Skeletal muscle satellite cell (primary cell): ENCODE data around the gene GTPBP6.

Experiments used
- H3K27me3 ChIP-seq: 2 replicates; pipeline ENCODE4 v1.7.0; 2013; ENCODE audit warnings: low read length; ENCODE audit not compliant: control insufficient read depth, insufficient read depth
- H3K36me3 ChIP-seq: 2 replicates; pipeline ENCODE4 v1.7.0; 2013; ENCODE audit warnings: mild to moderate bottlenecking, control low read depth, low read length; ENCODE audit not compliant: insufficient read depth
- H3K4me1 ChIP-seq: 2 replicates; pipeline ENCODE4 v1.7.0; 2013; ENCODE audit warnings: low read length; ENCODE audit not compliant: control insufficient read depth, insufficient read depth
- H3K4me2 ChIP-seq: 2 replicates; pipeline ENCODE4 v1.7.0; 2013; ENCODE audit warnings: mild to moderate bottlenecking, low read length
- H3K4me3 ChIP-seq: 2 replicates; pipeline ENCODE4 v1.7.0; 2013; ENCODE audit warnings: low read length
- H3K9ac ChIP-seq: 2 replicates; pipeline ENCODE4 v1.7.0; 2013; ENCODE audit warnings: mild to moderate bottlenecking, low read depth, low read length, moderate library complexity
- H3K9me3 ChIP-seq: replicated peaks from 2 replicates; pipeline ENCODE4 v1.7.0; 2013; ENCODE audit warnings: mild to moderate bottlenecking, control low read depth, low read length

The GTPBP6 gene

DNA sequence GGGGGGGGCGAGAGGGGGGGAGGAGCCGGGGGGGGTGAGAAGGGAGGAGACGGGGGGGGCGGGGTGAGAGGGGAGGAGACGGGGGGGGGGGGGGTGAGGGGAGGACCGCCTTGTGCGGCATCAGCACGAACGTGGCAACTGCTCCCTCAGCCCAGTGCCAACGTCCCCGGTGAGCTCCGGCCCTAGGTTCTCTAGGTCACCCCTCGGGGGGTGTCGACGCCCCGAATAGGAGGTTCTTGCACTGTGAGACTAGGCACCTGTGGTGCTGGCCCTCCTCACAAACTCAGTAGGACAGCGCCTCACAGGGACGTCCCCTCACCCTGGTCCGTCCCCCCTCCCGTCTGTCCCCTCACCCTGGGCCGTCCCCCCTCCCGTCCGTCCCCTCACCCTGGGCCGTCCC is 21.5 kb upstream of the GTPBP6 start:
- Histone ChIP-seq H3K9me3 (no peaks in the 10 kb centered on the region), H3K27me3 (no peaks in the 10 kb centered on the region), H3K4me2 (no peak overlapping the region), H3K9ac (no peak overlapping the region), H3K4me3 (no peak overlapping the region), H3K4me1 (no peaks in the 10 kb centered on the region), H3K36me3 (peaks cover 9% of the 10 kb centered on the region)

GRCh38 chrX:338836-339400 is 20.3 kb upstream of the GTPBP6 start:
- H3K4me2 ChIP-seq, result no peak overlapping the region
- H3K4me3 ChIP-seq, result no peak overlapping the region
- H3K9ac ChIP-seq, result no peak overlapping the region
- H3K9me3 ChIP-seq, result no peaks in the 10 kb centered on the region
- peaks cover 9% of the 10 kb centered on the region for H3K36me3 ChIP-seq
- no peaks in the 10 kb centered on the region for H3K4me1 ChIP-seq
- H3K27me3 ChIP-seq, result no peaks in the 10 kb centered on the region

DNA sequence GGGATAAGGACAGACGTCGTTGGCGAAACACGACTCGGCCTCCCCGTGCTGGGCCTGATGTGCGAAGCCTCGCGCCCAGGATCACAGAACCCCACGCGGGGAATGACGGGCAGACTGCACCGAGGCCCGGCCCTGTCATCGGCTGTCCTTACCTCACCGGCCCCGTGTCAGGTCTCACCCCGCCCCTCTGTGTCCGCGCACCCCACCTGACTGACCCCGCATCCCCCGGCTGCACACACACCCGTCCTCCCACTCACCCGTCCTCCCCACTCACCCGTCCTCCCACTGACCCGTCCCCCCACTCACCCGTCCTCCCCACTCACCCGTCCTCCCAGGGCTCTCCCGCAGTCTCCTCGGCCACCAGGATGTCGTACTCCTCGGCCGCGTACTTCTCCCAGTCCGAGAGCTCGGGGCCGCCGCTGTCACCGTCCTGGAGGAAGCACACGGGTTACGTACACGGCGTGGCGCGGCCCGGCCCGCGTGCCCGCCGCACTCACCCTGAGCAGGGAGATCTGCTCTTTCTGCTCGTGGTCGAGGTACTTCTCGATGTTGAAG is 19.8 kb upstream of the GTPBP6 start:
- Histone ChIP-seq H3K36me3 (peaks cover 9% of the 10 kb centered on the region), H3K4me3 (no peak overlapping the region), H3K4me1 (no peaks in the 10 kb centered on the region), H3K9ac (no peak overlapping the region), H3K27me3 (no peaks in the 10 kb centered on the region), H3K4me2 (no peak overlapping the region), H3K9me3 (no peaks in the 10 kb centered on the region)

GRCh38 chrX:337331-337831 is 18.8 kb upstream of the GTPBP6 start:
- Histone ChIP-seq H3K4me2 (no peak overlapping the region), H3K4me1 (no peaks in the 10 kb centered on the region), H3K9me3 (no peaks in the 10 kb centered on the region), H3K36me3 (peaks cover 9% of the 10 kb centered on the region), H3K9ac (no peak overlapping the region), H3K27me3 (no peaks in the 10 kb centered on the region), H3K4me3 (no peak overlapping the region)

DNA sequence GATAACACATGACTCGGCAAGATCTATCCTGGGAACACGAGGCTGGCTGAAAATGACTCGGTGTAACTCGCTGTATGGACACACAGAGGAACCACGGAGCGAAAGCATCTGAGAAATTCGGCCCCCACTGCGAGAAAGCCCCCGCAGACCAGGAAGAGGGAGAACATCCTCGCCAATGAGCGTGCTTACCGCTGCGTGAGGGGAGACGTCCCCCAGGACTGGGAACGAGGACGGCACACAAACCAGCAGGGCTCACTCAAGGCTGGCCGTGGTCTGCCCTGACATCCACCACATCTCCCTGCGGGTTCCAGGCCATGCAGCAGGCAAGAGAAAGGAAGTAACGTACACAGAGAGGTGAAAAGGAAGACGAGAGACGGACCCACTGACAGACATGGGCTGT is 17.6 kb upstream of the GTPBP6 start:
- H3K4me3 ChIP-seq, result no peak overlapping the region
- H3K9me3 ChIP-seq, result no peaks in the 10 kb centered on the region
- peaks cover 3% of the 10 kb centered on the region for H3K27me3 ChIP-seq
- H3K36me3 ChIP-seq, result peaks cover 9% of the 10 kb centered on the region
- no peak overlapping the region for H3K9ac ChIP-seq
- H3K4me1 ChIP-seq, result peaks cover 9% of the 10 kb centered on the region
- no peak overlapping the region for H3K4me2 ChIP-seq

- no peak overlapping the region for H3K4me3 ChIP-seq
- H3K27me3 ChIP-seq, result peaks cover 7% of the 10 kb centered on the region
- H3K9ac ChIP-seq, result no peak overlapping the region
- peaks cover 9% of the 10 kb centered on the region for H3K36me3 ChIP-seq
- H3K4me1 ChIP-seq, result peaks cover 13% of the 10 kb centered on the region
- no peak overlapping the region for H3K4me2 ChIP-seq
- H3K9me3 ChIP-seq, result no peaks in the 10 kb centered on the region
Observed at GRCh38 chrX:335758-336155, 17.2 kb upstream of the GTPBP6 start.

GRCh38 chrX:334971-335757 is 16.6 kb upstream of the GTPBP6 start:
- no peak overlapping the region for H3K9ac ChIP-seq
- H3K4me1 ChIP-seq, result peaks cover 13% of the 10 kb centered on the region
- H3K36me3 ChIP-seq, result peaks cover 9% of the 10 kb centered on the region
- H3K4me3 ChIP-seq, result no peak overlapping the region
- no peak overlapping the region for H3K4me2 ChIP-seq
- H3K27me3 ChIP-seq, result peaks cover 7% of the 10 kb centered on the region
- no peaks in the 10 kb centered on the region for H3K9me3 ChIP-seq

DNA sequence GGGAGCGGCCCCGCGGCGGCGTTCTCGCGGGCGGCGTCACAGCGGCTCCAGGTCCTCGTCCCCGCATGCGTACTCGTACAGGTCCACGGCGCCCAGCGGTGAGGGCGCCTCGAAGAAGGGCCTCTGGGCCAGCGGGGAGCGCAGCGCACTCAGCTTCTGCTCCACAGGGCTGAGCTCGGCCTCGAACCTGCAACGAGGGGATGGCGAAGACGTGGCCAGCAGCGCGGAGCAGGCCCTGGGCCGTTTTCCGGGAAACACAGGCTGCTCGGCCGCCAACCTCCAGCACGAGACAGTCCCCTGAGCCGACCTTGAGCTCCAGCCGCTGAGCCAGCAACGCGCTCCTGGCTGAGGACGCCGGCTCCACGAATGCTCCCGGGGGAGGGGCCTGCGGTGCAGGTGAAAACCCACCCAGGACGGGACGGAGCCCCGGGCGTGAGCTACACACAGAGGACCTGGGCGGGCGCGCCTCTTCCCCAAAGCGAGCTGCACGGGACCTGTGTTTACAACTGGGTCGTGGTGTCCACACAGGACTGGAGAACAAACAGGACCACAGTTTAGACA is 15.8 kb upstream of the GTPBP6 start:
- no peaks in the 10 kb centered on the region for H3K9me3 ChIP-seq
- no peak overlapping the region for H3K4me3 ChIP-seq
- H3K36me3 ChIP-seq, result peaks cover 9% of the 10 kb centered on the region

DNA sequence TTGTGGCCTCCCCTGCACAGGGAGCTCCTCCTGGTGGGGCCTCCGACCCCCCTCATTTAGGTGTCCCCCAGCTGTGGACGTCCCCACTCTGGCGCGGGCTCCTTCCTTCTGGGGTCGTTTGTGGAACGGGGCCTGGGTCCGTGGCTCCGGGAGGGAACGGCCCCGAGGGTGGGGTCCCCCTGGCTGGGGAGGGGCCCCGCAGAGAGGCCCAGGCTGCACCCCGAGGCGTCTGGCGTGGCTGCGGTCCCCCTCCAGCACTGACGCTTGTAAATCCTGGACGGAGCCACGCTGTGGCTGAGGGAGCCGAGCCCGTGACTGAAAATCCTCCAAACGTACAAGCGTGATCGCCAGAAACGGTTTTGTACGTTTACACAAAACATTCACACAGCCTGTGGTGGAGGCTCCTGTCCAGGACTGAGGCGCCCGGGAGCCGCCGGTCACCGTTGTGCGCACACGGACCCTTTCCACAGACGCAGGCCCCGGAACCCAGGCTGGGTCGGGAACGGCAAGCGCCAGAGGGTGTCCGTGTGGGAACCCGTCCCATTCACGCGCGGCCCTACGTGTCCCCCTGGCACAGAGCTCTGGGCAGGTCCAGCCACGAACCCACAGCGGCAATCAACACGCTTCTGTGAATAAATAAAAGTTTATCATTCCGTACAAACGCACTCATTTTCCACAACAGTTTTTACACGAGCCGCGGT is 15.2 kb upstream of the GTPBP6 start:
- Histone ChIP-seq H3K9ac (no peak overlapping the region), H3K4me1 (peaks cover 13% of the 10 kb centered on the region), H3K4me3 (no peak overlapping the region), H3K36me3 (peaks cover 9% of the 10 kb centered on the region), H3K4me2 (no peak overlapping the region), H3K9me3 (no peaks in the 10 kb centered on the region), H3K27me3 (peaks cover 7% of the 10 kb centered on the region)

More for the DNA sequence above, 15.8 kb upstream of the GTPBP6 start:
- Histone ChIP-seq H3K27me3 (peaks cover 7% of the 10 kb centered on the region), H3K9ac (no peak overlapping the region), H3K4me1 (peaks cover 13% of the 10 kb centered on the region), H3K4me2 (no peak overlapping the region)

- Histone ChIP-seq H3K4me2 (no peak overlapping the region), H3K27me3 (peaks cover 7% of the 10 kb centered on the region), H3K9me3 (no peaks in the 10 kb centered on the region), H3K9ac (no peak overlapping the region), H3K36me3 (peaks cover 9% of the 10 kb centered on the region), H3K4me3 (no peak overlapping the region), H3K4me1 (peaks cover 13% of the 10 kb centered on the region)
Observed at GRCh38 chrX:332916-333610, 14.5 kb upstream of the GTPBP6 start.

DNA sequence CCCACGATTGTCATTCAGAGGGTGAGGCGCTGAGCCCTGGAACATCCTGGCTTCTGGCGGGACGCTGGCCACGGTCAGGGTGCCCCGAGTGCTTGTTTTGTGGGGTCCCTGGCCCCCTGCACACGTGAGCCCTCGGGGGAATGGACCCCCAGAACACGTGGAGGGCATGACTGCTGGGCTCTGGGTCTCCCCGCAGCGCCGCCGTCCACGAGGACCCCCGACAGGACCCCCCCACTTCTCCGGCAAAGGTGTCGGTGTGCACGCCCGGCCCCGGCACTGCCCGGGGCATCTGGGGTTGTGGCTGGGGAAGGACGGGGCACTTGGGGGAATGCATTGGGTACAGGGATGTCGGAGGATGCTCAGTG is 13.9 kb upstream of the GTPBP6 start:
- Histone ChIP-seq H3K4me3 (no peak overlapping the region), H3K4me2 (no peak overlapping the region), H3K9ac (no peak overlapping the region), H3K27me3 (peaks cover 7% of the 10 kb centered on the region), H3K9me3 (no peaks in the 10 kb centered on the region), H3K4me1 (peaks cover 13% of the 10 kb centered on the region), H3K36me3 (peaks cover 4% of the 10 kb centered on the region)
